Astrocyte of the cerebellum (primary cell): ENCODE measurements around the gene GOLPH3.

Source experiments
- DNase-seq: peaks from one replicate; pipeline ENCODE4 v3.0.0-alpha.2; 2011; ENCODE audit warnings: low read depth
- H3K4me3 ChIP-seq: 2 replicates; pipeline ENCODE4 v1.5.1; 2011; ENCODE audit warnings: mild to moderate bottlenecking, low read depth, low read length, moderate library complexity
- CTCF ChIP-seq: IDR thresholded peaks from 2 replicates; pipeline ENCODE4 v1.5.1; 2012; ENCODE audit warnings: low read length, low read depth, moderate library complexity, mild to moderate bottlenecking; ENCODE audit errors: missing control alignments
- in situ Hi-C: cut with HindIII; loops from 2 replicates; pipeline ENCODE4 v1.10.0; 2017; ENCODE audit warnings: low sequenced_read_pairs

Gene GOLPH3

DNA sequence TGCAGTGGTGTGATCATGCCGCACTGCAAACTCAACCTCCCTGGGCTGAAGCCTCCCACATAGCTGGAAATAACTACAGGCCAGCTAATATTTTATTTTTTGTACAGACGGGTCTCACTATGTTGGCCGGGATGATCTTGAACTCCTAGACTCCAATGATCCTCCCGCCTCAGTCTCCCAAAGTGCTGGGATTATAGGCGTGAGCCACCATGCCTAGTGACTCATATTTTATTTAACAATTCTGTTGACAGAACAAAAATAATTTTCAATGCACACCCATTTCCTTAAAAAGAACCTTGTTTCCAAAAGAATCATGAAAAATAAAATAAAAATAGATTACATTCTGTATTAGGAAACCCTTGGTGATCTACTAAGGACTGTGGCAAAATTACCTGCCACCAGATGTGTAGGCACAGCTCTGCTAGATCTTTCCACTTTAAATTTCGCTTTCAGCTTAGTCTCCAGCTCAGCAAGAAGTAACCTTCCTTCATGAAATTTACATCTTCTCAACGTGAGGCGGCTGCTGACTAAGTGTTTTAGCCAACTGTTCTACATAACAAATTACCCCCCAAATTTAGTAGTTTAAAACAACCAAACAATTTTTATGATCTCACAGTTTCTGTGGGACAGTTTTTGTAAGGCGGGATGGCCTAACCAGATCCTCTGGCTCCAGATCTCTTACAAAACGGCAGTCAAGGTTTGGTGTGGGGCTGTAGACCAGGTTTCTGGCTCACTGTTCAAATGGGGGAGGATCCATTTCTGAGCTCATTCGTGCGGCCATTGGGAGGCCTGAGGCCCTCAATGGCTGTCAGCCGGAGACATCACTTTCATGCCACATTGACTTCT is 32.6 kb upstream of the GOLPH3 start:
- in situ Hi-C loops = no loop called here

DNA sequence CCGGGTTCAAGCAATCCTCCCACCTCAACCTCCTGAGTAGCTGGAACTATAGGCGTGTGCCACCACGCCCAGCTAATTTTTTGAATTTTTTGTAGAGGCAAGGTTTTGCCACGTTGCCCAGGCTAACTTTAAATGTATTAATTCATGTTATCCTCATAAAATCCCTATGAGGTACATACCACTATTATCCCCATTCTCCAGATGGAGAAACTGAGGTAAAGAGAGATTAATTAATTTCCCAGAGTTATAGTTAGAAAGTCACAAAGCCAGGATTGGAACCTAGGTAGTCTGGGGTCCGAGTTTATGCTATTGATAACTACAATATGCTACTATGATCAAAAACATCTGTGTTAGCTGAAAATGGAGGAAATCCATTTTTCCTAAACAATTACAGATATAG is 31.9 kb upstream of the GOLPH3 start:
- in situ Hi-C loops = no loop called here
- no peak for DNase-seq
- H3K4me3 ChIP-seq = no peak overlapping the region
- no peak for TF ChIP-seq CTCF

More for the DNA sequence above, 32.6 kb upstream of the GOLPH3 start:
- no peak overlapping the region for H3K4me3 ChIP-seq
- no peak for TF ChIP-seq CTCF
- no peak for DNase-seq

- no peak for TF ChIP-seq CTCF
- H3K4me3 ChIP-seq = no peak overlapping the region
- in situ Hi-C loops = no loop called here
- DNase-seq = no peak
Observed at GRCh38 chr5:32202394-32202793, 28.3 kb upstream of the GOLPH3 start.

DNA sequence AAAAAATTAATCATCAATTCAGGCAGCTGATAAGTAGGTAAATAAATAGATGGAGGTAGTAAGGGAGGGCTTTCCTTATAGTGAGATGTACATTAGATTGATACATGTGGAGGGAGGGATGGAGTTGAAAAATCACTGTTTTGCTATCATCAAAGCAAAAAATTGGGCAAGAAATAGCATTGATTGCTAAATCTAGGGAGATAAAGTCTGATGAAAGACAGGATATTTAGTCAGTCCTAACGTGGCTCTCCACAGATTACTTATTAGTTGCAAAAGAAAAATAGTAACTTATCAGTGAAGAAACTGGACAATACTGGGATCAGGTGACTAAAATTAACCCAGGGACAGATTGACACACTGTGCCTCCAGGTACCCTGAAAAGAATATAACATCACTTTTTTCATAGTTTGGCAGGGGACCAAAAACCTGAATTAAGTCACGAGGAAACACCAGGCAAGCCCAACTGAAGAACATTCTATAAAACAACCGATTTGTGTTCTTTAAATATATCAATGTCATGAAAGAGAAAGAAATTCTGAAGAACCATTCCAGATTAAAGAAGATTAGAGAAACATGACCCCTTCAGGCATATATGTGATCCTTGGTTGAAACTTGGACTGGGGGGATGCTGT is 27.1 kb upstream of the GOLPH3 start:
- in situ Hi-C loops = no loop called here
- no peak overlapping the region for H3K4me3 ChIP-seq
- DNase-seq = no peak
- no peak for TF ChIP-seq CTCF

DNA sequence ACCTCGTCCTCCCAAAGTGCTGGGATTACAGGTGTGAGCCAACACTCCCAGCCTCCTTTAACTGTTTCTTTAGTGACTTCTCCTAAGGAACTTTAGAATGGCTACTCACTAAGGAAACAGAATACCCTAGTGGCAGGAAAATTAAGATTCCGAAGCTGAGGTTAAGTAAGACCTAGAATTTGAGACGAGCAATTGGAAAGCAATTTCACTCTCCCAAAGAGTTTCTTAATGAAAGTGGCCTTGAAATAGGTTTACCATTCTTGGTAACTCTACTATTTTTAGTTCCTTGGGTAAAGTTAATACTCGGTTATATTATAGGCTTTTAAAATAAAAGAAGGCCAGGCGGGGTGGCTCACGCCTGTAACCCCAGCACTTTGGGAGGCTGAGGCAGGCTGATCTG is 22.9 kb upstream of the GOLPH3 start:
- no peak overlapping the region for H3K4me3 ChIP-seq
- no peak for DNase-seq
- TF ChIP-seq CTCF = no peak
- in situ Hi-C loops = no loop called here

- DNase-seq = no peak
- in situ Hi-C loops = no loop called here
- no peak for TF ChIP-seq CTCF
- H3K4me3 ChIP-seq = no peak overlapping the region
Observed at GRCh38 chr5:32195265-32195664, 21.1 kb upstream of the GOLPH3 start.
